ENCODE data around the gene MDM1.

DNA sequence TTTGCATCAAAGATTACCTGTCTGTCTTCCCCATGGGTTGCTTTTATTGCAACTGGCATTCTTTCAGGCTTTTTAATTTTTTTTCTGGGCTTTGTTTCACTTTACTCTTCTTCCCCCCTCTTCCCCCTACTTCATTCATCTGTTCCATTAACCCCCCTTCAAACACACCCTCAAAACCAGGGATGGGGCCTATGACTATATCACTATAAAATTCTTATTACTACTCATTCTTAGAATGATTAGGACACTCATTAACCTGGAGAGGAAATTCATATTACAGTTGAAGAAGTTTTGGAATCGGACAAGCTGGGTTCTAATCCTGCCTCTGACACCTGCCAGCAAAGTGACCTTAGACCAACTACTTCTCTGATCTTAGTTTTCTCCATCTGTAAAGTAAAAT lies 24.8 kb upstream of the MDM1 start:
- TF ChIP-seq, protein P1, sequence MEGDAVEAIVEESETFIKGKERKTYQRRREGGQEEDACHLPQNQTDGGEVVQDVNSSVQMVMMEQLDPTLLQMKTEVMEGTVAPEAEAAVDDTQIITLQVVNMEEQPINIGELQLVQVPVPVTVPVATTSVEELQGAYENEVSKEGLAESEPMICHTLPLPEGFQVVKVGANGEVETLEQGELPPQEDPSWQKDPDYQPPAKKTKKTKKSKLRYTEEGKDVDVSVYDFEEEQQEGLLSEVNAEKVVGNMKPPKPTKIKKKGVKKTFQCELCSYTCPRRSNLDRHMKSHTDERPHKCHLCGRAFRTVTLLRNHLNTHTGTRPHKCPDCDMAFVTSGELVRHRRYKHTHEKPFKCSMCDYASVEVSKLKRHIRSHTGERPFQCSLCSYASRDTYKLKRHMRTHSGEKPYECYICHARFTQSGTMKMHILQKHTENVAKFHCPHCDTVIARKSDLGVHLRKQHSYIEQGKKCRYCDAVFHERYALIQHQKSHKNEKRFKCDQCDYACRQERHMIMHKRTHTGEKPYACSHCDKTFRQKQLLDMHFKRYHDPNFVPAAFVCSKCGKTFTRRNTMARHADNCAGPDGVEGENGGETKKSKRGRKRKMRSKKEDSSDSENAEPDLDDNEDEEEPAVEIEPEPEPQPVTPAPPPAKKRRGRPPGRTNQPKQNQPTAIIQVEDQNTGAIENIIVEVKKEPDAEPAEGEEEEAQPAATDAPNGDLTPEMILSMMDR (IDR thresholded peaks at IDR 0.05): no peak
- no peak for TF ChIP-seq POLR2AphosphoS5 (IDR thresholded peaks at IDR 0.05)
- TF ChIP-seq EP300 (IDR thresholded peaks at IDR 0.05): no peak
- no peak for TF ChIP-seq POLR2A (IDR thresholded peaks at IDR 0.05)
